ENCODE results near the gene PACRG.

DNA sequence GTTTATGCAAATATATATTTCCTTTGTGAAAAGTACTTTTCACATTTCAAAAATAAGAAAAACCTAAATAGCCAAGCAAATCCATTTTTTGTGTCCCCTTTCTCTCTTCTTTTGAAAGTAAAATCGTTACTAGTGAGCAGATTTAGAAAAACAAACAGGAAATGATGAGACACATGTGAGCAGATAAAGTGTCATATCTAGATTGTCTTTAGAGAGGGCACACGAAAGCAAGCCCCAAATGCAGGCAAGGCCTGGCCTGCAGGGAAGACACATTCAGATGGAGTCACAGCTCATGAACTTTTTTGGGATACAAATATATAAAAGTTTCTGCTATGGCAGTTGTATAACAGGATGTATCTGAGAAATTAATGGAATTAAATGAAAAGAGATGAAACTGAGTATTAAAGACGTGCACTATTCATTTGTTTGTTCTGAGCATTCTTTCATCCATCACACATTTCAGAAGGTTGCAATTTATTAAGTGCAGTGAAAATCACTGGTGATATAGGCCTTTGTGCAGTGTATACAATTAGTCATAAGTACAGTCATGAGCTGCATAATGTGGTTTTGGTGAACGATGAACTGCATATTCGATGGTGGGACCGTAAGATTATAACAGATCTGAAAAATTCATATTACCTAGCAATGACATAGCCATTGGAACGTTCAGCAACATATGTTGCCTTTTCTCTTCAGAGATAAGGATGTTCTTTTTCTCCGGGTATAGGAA, 101.4 kb downstream of the PACRG start:
- TF ChIP-seq YY1 (IDR thresholded peaks at IDR 0.05; ENCODE audit: insufficient read depth, insufficient read length), result no peak
- no peak for TF ChIP-seq SUZ12 (IDR thresholded peaks at IDR 0.05; ENCODE audit: extremely low read depth, insufficient read depth, insufficient read length)

Measured in NT2/D1 (cell line).